Bronchial epithelial cell (primary cell): Measurements from ENCODE around the gene SEL1L2. TPM values are rescaled to one million over a fixed set of nuclear protein-coding genes. Genes with fewer than 3 reads are reported as not detected.
A peak's percentile ranks its signal among the peaks of the same experiment; 100 is the strongest.

Source experiments
- DNase-seq: peaks from one replicate; pipeline ENCODE4 v3.0.0-alpha.2; 2010; ENCODE audit warnings: low read depth
- FAIRE-seq: peaks from 2 replicates; lab custom pipeline; 2011; peaks lifted over from hg19 to GRCh38; lab: Jason Lieb, UNC
- H3K27me3 ChIP-seq: 2 replicates; pipeline ENCODE4 v1.5.1; 2011; ENCODE audit warnings: low read length; ENCODE audit not compliant: control insufficient read depth, insufficient read depth
- H3K36me3 ChIP-seq: 2 replicates; pipeline ENCODE4 v1.5.1; 2011; ENCODE audit warnings: low read length; ENCODE audit not compliant: control insufficient read depth, insufficient read depth
- H3K4me3 ChIP-seq: 2 replicates; pipeline ENCODE4 v1.5.1; 2011; ENCODE audit warnings: mild to moderate bottlenecking, low read depth, low read length, control low read depth
- CTCF ChIP-seq: IDR thresholded peaks from 2 replicates; pipeline ENCODE4 v1.5.1; 2011; ENCODE audit warnings: mild to moderate bottlenecking, moderate library complexity, low read length, control low read depth, inconsistent platforms; ENCODE audit not compliant: insufficient read depth, severe bottlenecking
- total RNA-seq: library from RNA; depleted of rRNA; stranded (reverse); fragments of >200 nt; gene quantifications from 2 replicates; pipeline ENCODE4 v1.2.1, GENCODE V29; 2014

SEL1L2 gene
- total RNA-seq, 1 donor from 2014 or later, result not detected

GRCh38 chr20:13856354-13856753 is 134.1 kb downstream of the SEL1L2 start:
- H3K27me3 ChIP-seq, result no peaks in the 10 kb centered on the region
- DNase-seq, result peak; percentile 12
- no peak for FAIRE-seq
- H3K4me3 ChIP-seq, result no peak overlapping the region
- H3K36me3 ChIP-seq, result no peaks in the 10 kb centered on the region
- no peak for TF ChIP-seq CTCF

- DNase-seq (no peak), FAIRE-seq (no peak)
- no peak overlapping the region for H3K4me3 ChIP-seq
- TF ChIP-seq CTCF, result no peak
- no peaks in the 10 kb centered on the region for H3K27me3 ChIP-seq
- H3K36me3 ChIP-seq, result no peaks in the 10 kb centered on the region
Observed at GRCh38 chr20:13855613-13856012, 134.8 kb downstream of the SEL1L2 start.

- Histone ChIP-seq H3K36me3 (no peaks in the 10 kb centered on the region), H3K27me3 (no peaks in the 10 kb centered on the region), H3K4me3 (no peak overlapping the region)
- FAIRE-seq, result no peak
- DNase-seq, result no peak
- TF ChIP-seq CTCF, result no peak
Observed at GRCh38 chr20:13852306-13852705, 138.1 kb downstream of the SEL1L2 start.

GRCh38 chr20:13851279-13851678 is 139.1 kb downstream of the SEL1L2 start:
- H3K4me3 ChIP-seq, result no peak overlapping the region
- FAIRE-seq (no peak), DNase-seq (no peak)
- no peak for TF ChIP-seq CTCF
- no peaks in the 10 kb centered on the region for H3K36me3 ChIP-seq
- no peaks in the 10 kb centered on the region for H3K27me3 ChIP-seq

GRCh38 chr20:13844296-13844695 is 146.1 kb downstream of the SEL1L2 start:
- no peaks in the 10 kb centered on the region for H3K27me3 ChIP-seq
- DNase-seq (no peak), FAIRE-seq (no peak)
- no peaks in the 10 kb centered on the region for H3K36me3 ChIP-seq
- TF ChIP-seq CTCF, result no peak
- no peak overlapping the region for H3K4me3 ChIP-seq

- FAIRE-seq (no peak), DNase-seq (no peak)
- Histone ChIP-seq H3K4me3 (no peak overlapping the region), H3K27me3 (no peaks in the 10 kb centered on the region), H3K36me3 (no peaks in the 10 kb centered on the region)
- no peak for TF ChIP-seq CTCF
Observed at GRCh38 chr20:13841206-13841605, 149.2 kb downstream of the SEL1L2 start.
